Ishikawa (cell line): ENCODE results near the gene RBL1.

Experiments
- MAX ChIP-seq: IDR thresholded peaks from 2 replicates; pipeline ENCODE4 v1.6.1; 2012
- YY1 ChIP-seq: IDR thresholded peaks from 2 replicates; pipeline ENCODE4 v1.6.1; 2012; ENCODE audit warnings: low read depth

- TF ChIP-seq MAX (no peak), YY1 (no peak)
Observed at GRCh38 chr20:37131486-37131885, 35.7 kb upstream of the RBL1 start.
